Stimulated activated CD8-positive, alpha-beta memory T cell treated with anti-CD3 and anti-CD28 coated beads, Interleukin-4, amount 100 ng/mL, for 48 hours (primary cell): ENCODE measurements around the gene COL7A1.
"Not testable (repeated sequence)": the region's sequence is repeated elsewhere in the genome, so short reads cannot be mapped to it uniquely, and the experiment has no call there.

Experiments
- DNase-seq: peaks from one replicate; pipeline ENCODE4 v3.0.0-alpha.2; 2020

The COL7A1 gene

GRCh38 chr3:48560648-48561018 is 34.5 kb downstream of the COL7A1 start:
- no peak for DNase-seq

- no peak for DNase-seq
These were observed 36.5 kb downstream of the COL7A1 start for GRCh38 chr3:48558493-48559134.

- peak; percentile 100 for DNase-seq
These were observed 38.1 kb downstream of the COL7A1 start, which contains the start of gene PFKFB4 for GRCh38 chr3:48556796-48557626. Gene PFKFB4, minus strand, starts transcription at chr3:48556803. Its CDS starts 26 bp downstream, at chr3:48556777.

- DNase-seq: no peak
These were observed 39.0 kb downstream of the COL7A1 start for GRCh38 chr3:48555949-48556795.

- no peak for DNase-seq
These were observed 39.7 kb downstream of the COL7A1 start for GRCh38 chr3:48555231-48555948.

GRCh38 chr3:48553886-48554845 is 41.0 kb downstream of the COL7A1 start:
- no peak for DNase-seq

GRCh38 chr3:48553361-48553760 is 41.8 kb downstream of the COL7A1 start:
- DNase-seq: no peak

- DNase-seq: no peak
These were observed 42.8 kb downstream of the COL7A1 start for GRCh38 chr3:48552111-48552951.

- DNase-seq: not testable (repeated sequence)
These were observed 43.5 kb downstream of the COL7A1 start for GRCh38 chr3:48551651-48552050.

GRCh38 chr3:48548729-48549705 is 46.1 kb downstream of the COL7A1 start:
- DNase-seq: peak; percentile 93

GRCh38 chr3:48548126-48548525 is 47.0 kb downstream of the COL7A1 start:
- no peak for DNase-seq

GRCh38 chr3:48546203-48546829 is 48.8 kb downstream of the COL7A1 start:
- no peak for DNase-seq

GRCh38 chr3:48544141-48544540 is 51.0 kb downstream of the COL7A1 start:
- DNase-seq: no peak

GRCh38 chr3:48543271-48543866 is 51.8 kb downstream of the COL7A1 start:
- DNase-seq: no peak

- no peak for DNase-seq
These were observed 56.7 kb downstream of the COL7A1 start for GRCh38 chr3:48538451-48538850.

GRCh38 chr3:48536785-48537184 is 58.3 kb downstream of the COL7A1 start:
- DNase-seq: no peak

GRCh38 chr3:48536116-48536515 is 59.0 kb downstream of the COL7A1 start:
- DNase-seq: no peak

GRCh38 chr3:48535578-48535977 is 59.6 kb downstream of the COL7A1 start:
- no peak for DNase-seq
